Activated CD4-positive, alpha-beta T cell treated with anti-CD3 and anti-CD28 coated beads for 4 hours (primary cell): ENCODE measurements around the gene KIF1C.

ENCODE experiments used
- DNase-seq, 2 donors: peaks; one replicate each; pipeline ENCODE4 v3.0.0-alpha.2; 2020

The KIF1C gene

GRCh38 chr17:4997302-4998026 lies at the start of gene KIF1C, which contains the start of gene INCA1:
KIF1C (plus strand) TSS chr17:4997950; CDS start chr17:5000247, 2,297 bp downstream.
INCA1 (minus strand) TSS chr17:4997522; CDS start chr17:4994437, 3,085 bp downstream.
- DNase-seq = peak; percentile 88 to 90

GRCh38 chr17:4948166-4948930 lies 49.4 kb upstream of the KIF1C start, which contains the start of gene PFN1:
PFN1 (minus strand) TSS chr17:4948530; CDS start chr17:4948394, 136 bp downstream.
- peak; percentile 92 for DNase-seq

- peak; percentile 58 to 74 for DNase-seq
Measured at GRCh38 chr17:4948931-4949320, 48.8 kb upstream of the KIF1C start.

GRCh38 chr17:4949321-4950074 lies 48.3 kb upstream of the KIF1C start:
- DNase-seq = peak; percentile 75 to 84

- DNase-seq = peak in 1 of 2 donors; percentile 74
Measured at GRCh38 chr17:4950075-4950745, 47.5 kb upstream of the KIF1C start.

GRCh38 chr17:4950746-4951204 lies 47.0 kb upstream of the KIF1C start, which contains the start of gene ENO3:
ENO3 (plus strand) TSS chr17:4951119; CDS start chr17:4951830, 711 bp downstream.
- DNase-seq = no peak

GRCh38 chr17:4951486-4951885 lies 46.3 kb upstream of the KIF1C start:
- DNase-seq = no peak

- DNase-seq = no peak
Measured at GRCh38 chr17:4953451-4953961, 44.2 kb upstream of the KIF1C start.

GRCh38 chr17:4955091-4955490 lies 42.7 kb upstream of the KIF1C start:
- DNase-seq = no peak

GRCh38 chr17:4956493-4957061 lies 41.2 kb upstream of the KIF1C start:
- DNase-seq = peak; percentile 41 to 49

GRCh38 chr17:4958102-4958501 lies 39.6 kb upstream of the KIF1C start:
- DNase-seq = no peak

- DNase-seq = no peak
Measured at GRCh38 chr17:4959261-4959965, 38.3 kb upstream of the KIF1C start.

- DNase-seq = no peak
Measured at GRCh38 chr17:4960279-4960922, 37.3 kb upstream of the KIF1C start.

- DNase-seq = no peak
Measured at GRCh38 chr17:4965311-4965986, 32.3 kb upstream of the KIF1C start.

GRCh38 chr17:4966844-4967538 lies 30.8 kb upstream of the KIF1C start:
- peak; percentile 89 to 92 for DNase-seq

- DNase-seq = peak; percentile 89 to 91
Measured at GRCh38 chr17:4967539-4968485, 29.9 kb upstream of the KIF1C start, which contains the start of gene SPAG7. SPAG7 (minus strand) TSS chr17:4967817; CDS start chr17:4967804, 13 bp downstream.

- DNase-seq = peak; percentile 37 to 48
Measured at GRCh38 chr17:4968486-4969046, 29.2 kb upstream of the KIF1C start.
